ENCODE data around the gene HLA-F.
A peak's percentile ranks its signal among the peaks of the same experiment; 100 is the strongest.

HLA-F gene

GRCh38 chr6:29723666-29724588, 693 bp downstream of the HLA-F start (continued):
- TF ChIP-seq HOXC10 (CRISPR knock-in tag; IDR thresholded peaks at IDR 0.05) = no peak
- TF ChIP-seq ZBTB10 (tag by site-specific recombination; IDR thresholded peaks at IDR 0.05) = 0 out of 2 replicates have a peak, but pooled peaks have one; percentile 58
- TF ChIP-seq ZNF692 (tag by site-specific recombination; IDR thresholded peaks at IDR 0.05) = no peak
- TF ChIP-seq ZNF701 (tag by site-specific recombination; IDR thresholded peaks at IDR 0.05) = no peak
- TF ChIP-seq ZNF112 (tag by site-specific recombination; IDR thresholded peaks at IDR 0.05) = no peak
- no peak for TF ChIP-seq ZNF530 (tag by site-specific recombination; IDR thresholded peaks at IDR 0.05; ENCODE audit: low read depth)

GRCh38 chr6:29724937-29725869, 2.0 kb downstream of the HLA-F start:
- Histone ChIP-seq H3K4me1 (ENCODE audit: control insufficient read depth, insufficient read depth, low read length) (no peaks in the 10 kb centered on the region; the same call in 1 of the 2 replicates), H3K27ac (ENCODE audit: extremely low read depth, low read depth, low read length) (no peak overlapping the region), H3K9me3 (ENCODE audit: control insufficient read depth, insufficient read depth, low read depth, low read length) (no peaks in the 10 kb centered on the region), H3K4me3 (ENCODE audit: low read depth, low read length) (no peak overlapping the region), H3K36me3 (ENCODE audit: control insufficient read depth in 2 of 2, insufficient read depth in 1 of 2, low read length in 2 of 2) (peaks cover 11 to 41% of the 10 kb centered on the region in 2 experiments; a peak in 2 of 3 replicates)
- ChIA-PET CTCF (interaction anchor here (0.7 to 3.9 kb wide), 5 partner anchors 12 to 118 kb away, joined by 3 to 16 read pairs (median 3); no protein-coding TSS in a partner anchor), POLR2A (no interaction called here)
- no peak for TF ChIP-seq ZNF184 (tag by site-specific recombination; IDR thresholded peaks at IDR 0.05)
- TF ChIP-seq ZNF248 (tag by site-specific recombination; IDR thresholded peaks at IDR 0.05) = no peak
- TF ChIP-seq ZNF664 (tag by site-specific recombination; IDR thresholded peaks at IDR 0.05) = no peak
- TF ChIP-seq ZNF639 (tag by site-specific recombination; IDR thresholded peaks at IDR 0.05) = no peak
- no peak for TF ChIP-seq ZNF24 (tag by site-specific recombination; IDR thresholded peaks at IDR 0.05)
- no peak for TF ChIP-seq ZNF514 (tag by site-specific recombination; IDR thresholded peaks at IDR 0.05)

GRCh38 chr6:29726001-29726400, 2.8 kb downstream of the HLA-F start:
- no peaks in the 10 kb centered on the region; the same call in 1 of the 2 replicates for H3K4me1 ChIP-seq (ENCODE audit: control insufficient read depth, insufficient read depth, low read length)
- no peak for TF ChIP-seq OSR2 (tag by site-specific recombination; IDR thresholded peaks at IDR 0.05)
- TF ChIP-seq ZNF513 (tag by site-specific recombination; IDR thresholded peaks at IDR 0.05) = no peak
- TF ChIP-seq ZFP41 (tag by site-specific recombination; IDR thresholded peaks at IDR 0.05; ENCODE audit: borderline replicate concordance) = no peak
- no peak for TF ChIP-seq ZNF677 (tag by site-specific recombination; IDR thresholded peaks at IDR 0.05)
- TF ChIP-seq ZNF701 (tag by site-specific recombination; IDR thresholded peaks at IDR 0.05) = no peak
- TF ChIP-seq ZNF660 (tag by site-specific recombination; IDR thresholded peaks at IDR 0.05) = no peak
- no peak for TF ChIP-seq REST (tag by site-specific recombination; IDR thresholded peaks at IDR 0.05)
- ChIA-PET CTCF (interaction anchor here (0.6 to 3.9 kb wide), 8 partner anchors 12 to 119 kb away, joined by 3 to 16 read pairs (median 3); no protein-coding TSS in a partner anchor), POLR2A (no interaction called here)
- no peaks in the 10 kb centered on the region for H3K9me3 ChIP-seq (ENCODE audit: control insufficient read depth, insufficient read depth, low read depth, low read length)
- H3K36me3 ChIP-seq (ENCODE audit: control insufficient read depth in 2 of 2, insufficient read depth in 1 of 2, low read length in 2 of 2) = peaks cover 11 to 41% of the 10 kb centered on the region in 2 experiments; a peak in 2 of 3 replicates
- H3K4me3 ChIP-seq (ENCODE audit: low read depth, low read length) = no peak overlapping the region
- no peak overlapping the region for H3K27ac ChIP-seq (ENCODE audit: extremely low read depth, low read depth, low read length)
